Suprapubic skin (tissue), 4 donors: ENCODE data around the gene ITPKC.

Experiments
- EP300 ChIP-seq: sonication (generic); formaldehyde crosslinking; IDR thresholded peaks from one replicate; pipeline ENCODE4 v1.6.1; 2017; ENCODE audit warnings: antibody characterized with exemption
- POLR2AphosphoS5 ChIP-seq, 3 donors: sonication (generic); formaldehyde crosslinking; IDR thresholded peaks; one replicate each; pipeline ENCODE4 v1.6.1; 2017; ENCODE audit warnings: antibody characterized with exemption in 3 of 3
- TF ChIP-seq, protein P1 (sequence below), 2 donors: fragments of 200-600 bp in 1 of 2; fragments of 450-650 bp in 1 of 2; sonication (generic) in 1 of 2; IDR thresholded peaks; one replicate each; pipeline ENCODE4 v1.5.1; 2016 to 2019; ENCODE audit warnings: antibody characterized with exemption in 2 of 2, mild to moderate bottlenecking in 1 of 2, moderate library complexity in 1 of 2

DNA sequence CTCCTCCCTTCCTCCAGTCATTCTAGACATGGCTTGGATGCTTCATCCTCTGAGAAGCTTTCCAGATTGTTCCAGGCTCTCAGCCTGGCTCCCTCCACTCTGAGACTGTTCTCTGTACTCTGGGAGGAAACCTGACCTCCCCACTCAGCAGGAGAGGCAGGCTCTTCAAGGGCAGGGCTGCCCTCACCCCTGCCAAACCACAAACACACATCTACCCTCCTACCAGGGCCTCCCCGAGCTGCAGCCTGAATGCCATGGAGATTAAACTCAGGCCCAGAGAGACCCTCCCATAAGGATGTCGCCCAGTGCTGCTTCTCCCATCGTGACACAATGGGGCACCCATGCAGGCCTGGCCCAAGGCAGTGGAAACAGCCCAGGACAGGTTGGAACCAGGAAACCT, 42.6 kb upstream of the ITPKC start:
- TF ChIP-seq EP300 (no peak), POLR2AphosphoS5 (IDR thresholded peaks at IDR 0.05) (no peak)
- TF ChIP-seq, protein P1, sequence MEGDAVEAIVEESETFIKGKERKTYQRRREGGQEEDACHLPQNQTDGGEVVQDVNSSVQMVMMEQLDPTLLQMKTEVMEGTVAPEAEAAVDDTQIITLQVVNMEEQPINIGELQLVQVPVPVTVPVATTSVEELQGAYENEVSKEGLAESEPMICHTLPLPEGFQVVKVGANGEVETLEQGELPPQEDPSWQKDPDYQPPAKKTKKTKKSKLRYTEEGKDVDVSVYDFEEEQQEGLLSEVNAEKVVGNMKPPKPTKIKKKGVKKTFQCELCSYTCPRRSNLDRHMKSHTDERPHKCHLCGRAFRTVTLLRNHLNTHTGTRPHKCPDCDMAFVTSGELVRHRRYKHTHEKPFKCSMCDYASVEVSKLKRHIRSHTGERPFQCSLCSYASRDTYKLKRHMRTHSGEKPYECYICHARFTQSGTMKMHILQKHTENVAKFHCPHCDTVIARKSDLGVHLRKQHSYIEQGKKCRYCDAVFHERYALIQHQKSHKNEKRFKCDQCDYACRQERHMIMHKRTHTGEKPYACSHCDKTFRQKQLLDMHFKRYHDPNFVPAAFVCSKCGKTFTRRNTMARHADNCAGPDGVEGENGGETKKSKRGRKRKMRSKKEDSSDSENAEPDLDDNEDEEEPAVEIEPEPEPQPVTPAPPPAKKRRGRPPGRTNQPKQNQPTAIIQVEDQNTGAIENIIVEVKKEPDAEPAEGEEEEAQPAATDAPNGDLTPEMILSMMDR (IDR thresholded peaks at IDR 0.05): no peak
